Hematopoietic multipotent progenitor cell treated with erythropoietin and hydrocortisone succinate and interleukin-3 and kit ligand, for 17 days (in vitro differentiated cells): ENCODE results near the gene PPP1R13B.
A peak's percentile ranks its signal among the peaks of the same experiment; 100 is the strongest.
"Not testable (repeated sequence)": the region's sequence is repeated elsewhere in the genome, so short reads cannot be mapped to it uniquely, and the experiment has no call there.

Experiments used
- DNase-seq: peaks from one replicate; pipeline ENCODE4 v3.0.0-alpha.2; 2015; ENCODE audit warnings: low spot score

PPP1R13B gene

DNA sequence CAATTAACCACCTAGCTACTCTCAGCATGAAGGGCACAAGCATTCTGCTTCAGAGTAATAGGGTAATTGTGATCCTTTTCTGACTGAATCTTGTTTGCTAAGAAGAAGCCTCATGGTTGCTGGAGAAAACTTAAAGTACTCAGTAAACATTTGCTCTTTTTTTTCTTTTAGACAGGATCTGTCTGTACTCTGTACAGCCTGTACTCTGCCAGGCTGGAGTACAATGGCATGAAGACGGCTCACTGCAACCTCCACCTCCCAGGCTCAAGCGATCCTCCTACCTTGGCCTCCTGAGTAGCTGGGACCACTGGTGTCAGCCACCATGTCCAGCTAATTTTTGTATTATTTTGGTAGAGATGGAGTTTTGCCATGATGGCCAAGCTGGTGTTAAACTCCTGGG lies 12.4 kb downstream of the PPP1R13B start:
- DNase-seq = no peak

GRCh38 chr14:103833711-103834110 lies 13.7 kb downstream of the PPP1R13B start:
- no peak for DNase-seq

DNA sequence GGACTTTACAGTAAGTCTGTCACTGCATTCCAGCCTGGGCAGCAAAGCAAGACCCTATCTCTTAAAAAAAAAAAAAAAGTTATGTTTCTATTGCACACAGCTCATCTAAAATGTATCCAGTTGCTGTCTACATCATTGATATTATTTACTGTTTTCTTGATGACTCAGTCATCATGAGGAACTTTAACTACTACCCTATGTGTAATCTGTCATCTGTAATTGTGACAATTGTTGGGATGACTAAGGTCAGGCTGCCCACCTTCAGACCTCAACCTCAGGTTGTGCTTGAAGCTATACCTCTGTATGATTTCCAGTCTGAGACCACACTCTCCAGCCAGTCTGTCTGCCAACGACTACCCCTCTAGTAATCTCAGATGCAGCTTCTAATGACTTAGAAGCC lies 15.3 kb downstream of the PPP1R13B start:
- no peak for DNase-seq

GRCh38 chr14:103830511-103831270 lies 16.7 kb downstream of the PPP1R13B start:
- no peak for DNase-seq

DNA sequence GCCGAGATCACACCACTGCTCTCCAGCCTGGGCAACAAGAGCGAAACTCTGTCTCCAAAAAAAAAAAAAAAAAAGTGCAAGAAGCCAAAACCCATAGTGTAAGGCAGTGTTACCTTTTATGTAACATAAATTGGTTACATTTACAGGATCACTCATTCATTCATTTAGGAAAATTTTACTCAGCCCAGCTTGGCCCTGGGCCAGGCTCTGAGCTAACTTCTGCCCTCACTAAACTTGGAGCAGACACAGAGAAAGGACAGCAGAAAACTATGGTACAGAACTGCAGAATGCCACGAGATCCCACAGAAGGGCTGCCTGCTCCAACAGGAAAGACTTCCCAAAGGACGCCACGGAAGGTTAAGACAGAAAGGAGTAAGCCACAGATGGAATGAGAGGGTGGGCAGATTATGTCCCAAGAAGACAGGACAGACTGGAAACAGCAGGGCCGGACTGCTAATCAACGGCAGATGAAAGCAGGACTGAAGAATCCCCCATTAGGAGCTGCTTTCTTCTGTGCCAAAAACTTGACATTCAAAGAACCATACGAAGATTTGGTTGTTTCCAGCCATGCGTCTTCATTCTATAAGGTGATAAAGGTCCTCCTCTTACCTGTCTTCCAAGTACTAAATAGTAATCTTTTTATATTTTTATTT lies 18.9 kb downstream of the PPP1R13B start:
- no peak for DNase-seq

DNA sequence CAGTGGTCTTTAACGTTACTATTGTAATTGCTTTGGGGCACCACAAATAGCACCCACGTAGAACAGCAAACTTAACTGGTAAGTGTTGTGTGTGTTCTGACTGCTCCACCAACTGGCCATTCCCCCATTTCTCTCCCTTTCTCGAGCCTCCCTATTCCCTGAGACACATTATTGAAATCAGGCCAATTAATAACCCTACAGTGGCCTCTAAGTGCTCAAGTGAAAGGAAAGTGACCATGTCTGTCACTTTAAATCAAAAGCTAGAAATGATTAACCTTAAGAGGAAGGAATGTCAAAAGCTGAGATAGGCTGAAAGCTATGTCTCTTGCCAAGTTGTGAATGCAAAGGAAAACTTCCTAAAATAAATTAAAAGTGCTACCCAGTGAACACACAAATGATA lies 22.3 kb downstream of the PPP1R13B start:
- no peak for DNase-seq

GRCh38 chr14:103820908-103821307 lies 26.5 kb downstream of the PPP1R13B start:
- DNase-seq = no peak

- DNase-seq = no peak
These were observed 27.0 kb downstream of the PPP1R13B start for GRCh38 chr14:103820382-103820781.

DNA sequence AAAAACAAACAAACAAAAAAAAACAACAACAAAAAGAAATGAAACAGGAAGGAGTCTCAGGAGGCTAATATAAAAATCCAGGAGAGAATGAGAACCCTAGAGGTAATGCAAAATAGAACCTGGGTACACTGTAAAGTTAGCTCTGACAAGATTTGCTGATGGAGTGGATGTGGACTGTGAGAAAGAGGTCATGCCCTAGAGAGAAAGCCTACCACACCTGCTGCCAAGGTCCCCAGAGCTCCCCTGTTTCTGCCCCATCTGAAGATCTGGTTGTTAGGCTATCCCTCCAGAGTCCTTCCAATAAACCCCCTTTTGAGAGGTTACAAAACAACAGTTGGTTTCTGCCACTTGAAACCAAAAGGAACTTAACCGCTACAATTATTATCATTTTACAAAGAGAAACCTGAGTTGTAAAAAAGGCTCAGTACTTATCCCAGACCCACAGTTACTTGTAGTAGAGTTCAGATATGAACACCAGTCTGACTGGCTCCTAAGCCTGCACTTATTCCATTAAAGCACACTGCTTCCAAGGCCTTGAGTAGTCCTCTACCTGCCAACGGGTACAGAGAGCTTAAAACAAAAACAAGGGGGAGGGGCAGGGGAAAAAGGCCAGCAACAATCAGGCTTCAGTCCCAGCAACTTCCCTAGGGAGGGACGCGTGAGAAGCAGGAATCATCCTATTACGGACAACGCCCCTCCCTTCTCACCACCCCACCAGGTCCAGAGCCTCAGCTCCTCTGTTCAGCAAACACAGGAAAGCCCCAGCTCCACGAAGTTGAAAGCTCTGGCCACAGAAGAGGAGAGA lies 27.7 kb downstream of the PPP1R13B start:
- DNase-seq = no peak

GRCh38 chr14:103818870-103819269 lies 28.5 kb downstream of the PPP1R13B start:
- DNase-seq = no peak

- no peak for DNase-seq
These were observed 29.0 kb downstream of the PPP1R13B start for GRCh38 chr14:103818422-103818821.

DNA sequence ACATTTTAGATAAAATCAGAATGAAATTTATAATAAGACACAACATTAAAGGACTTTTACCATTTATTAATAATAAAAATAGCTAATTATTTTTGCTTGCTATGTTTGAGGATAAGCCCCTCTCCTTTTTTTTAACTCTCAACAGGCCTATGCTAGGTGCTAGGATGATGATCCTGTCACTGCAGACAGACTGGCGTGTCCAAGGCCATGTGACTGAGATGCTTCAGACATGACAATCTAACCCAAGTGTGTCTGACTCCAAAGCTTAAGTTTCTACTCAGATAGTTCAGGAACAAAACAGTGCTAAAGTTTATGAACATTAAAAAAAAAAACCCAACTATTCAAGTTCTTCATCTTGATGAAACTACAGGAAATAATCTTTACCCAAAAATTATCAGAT lies 29.8 kb downstream of the PPP1R13B start:
- no peak for DNase-seq

DNA sequence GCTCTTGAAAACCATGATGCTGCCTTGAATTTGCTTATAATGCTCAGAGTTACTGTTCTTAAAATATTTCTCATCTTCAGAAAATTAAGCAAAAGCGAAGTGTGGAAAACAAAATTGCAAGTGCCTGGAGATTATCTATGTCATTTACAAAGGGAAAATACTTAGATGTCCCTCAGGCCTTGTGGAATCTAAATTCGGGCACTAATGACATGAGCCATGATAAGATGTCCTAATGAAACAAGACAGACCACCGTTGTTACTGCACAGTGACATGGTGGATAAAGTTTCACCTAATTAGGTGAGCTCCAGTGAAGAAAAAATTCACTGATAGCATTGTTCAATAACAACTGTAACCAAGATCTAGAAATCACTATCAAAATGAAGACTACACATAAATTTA lies 30.4 kb downstream of the PPP1R13B start:
- DNase-seq = no peak

GRCh38 chr14:103815253-103815652 lies 32.1 kb downstream of the PPP1R13B start:
- no peak for DNase-seq

DNA sequence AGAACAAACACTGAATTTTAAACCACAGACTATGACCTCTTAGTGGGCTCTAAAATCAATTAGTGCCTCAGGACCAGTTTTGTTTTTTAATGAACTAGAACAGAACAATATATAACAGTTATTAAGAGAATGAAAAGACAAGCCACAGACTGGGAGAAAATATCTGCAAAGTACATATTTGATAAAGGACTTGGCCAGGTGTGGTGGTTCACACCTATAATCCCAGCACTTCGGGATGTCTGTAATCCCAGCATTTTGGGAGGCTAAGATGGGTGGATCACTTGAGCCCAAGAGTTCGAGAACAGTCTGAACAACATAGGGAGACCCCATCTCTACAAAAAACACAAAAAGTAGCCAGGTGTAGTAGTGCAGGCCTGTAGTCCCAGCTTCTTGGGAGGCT lies 36.2 kb downstream of the PPP1R13B start:
- DNase-seq = no peak

GRCh38 chr14:103808403-103809001 lies 38.9 kb downstream of the PPP1R13B start:
- peak; percentile 54 for DNase-seq

DNA sequence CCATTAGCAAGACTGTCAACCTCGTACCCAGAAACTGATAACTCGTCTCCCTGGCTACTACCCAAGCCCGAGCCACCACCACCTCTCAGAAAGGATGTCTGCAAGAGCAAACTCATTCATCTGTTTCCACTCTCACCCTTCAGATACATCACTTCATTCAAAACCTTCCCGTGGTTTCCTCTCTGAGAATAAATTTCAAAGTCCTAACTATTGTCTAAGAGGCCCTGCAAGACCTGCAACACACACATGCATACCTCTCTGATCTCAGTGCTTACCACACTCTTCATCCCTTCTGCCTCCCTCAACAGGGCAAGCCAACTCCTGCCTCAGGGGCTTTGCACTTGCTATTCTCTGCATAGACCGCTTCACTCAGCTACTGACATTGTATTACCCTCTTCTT lies 40.6 kb downstream of the PPP1R13B start:
- no peak for DNase-seq

DNA sequence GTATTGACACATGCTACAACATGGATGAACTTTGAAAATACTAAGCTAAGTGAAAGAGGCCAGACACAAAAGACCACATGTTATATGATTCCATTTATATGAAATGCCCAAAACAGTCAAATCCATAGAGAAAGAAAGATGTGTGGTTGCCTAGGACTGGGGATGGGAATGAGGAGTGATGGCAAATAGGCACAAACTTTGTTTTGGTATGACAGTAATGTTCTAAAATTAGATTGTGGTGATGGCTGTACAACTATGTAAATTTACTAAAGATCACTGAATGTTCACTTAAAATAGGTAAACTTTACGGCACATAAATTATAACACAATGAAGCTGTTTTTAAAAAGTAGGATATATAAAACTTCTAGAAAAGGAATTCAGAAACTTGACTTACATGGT lies 41.7 kb downstream of the PPP1R13B start:
- DNase-seq = no peak

DNA sequence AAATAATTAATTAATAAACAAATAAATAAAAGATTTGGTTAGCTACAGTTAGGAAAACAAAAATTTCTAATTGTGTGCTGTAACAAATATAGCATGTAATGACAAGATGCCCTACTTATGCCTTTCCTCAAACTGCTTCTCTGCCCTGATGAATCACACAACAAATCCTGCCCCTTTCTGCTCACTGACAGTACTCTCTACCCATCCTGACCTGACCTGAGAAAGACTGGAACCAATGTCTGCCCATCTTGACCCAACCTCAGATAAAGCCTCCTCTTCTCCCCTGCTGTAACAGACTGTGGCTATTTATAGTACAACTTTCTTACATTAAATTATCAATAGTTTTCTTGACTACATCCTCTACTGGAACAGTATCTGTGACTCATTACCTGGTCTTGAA lies 43.7 kb downstream of the PPP1R13B start:
- no peak for DNase-seq

- DNase-seq = no peak
These were observed 45.0 kb downstream of the PPP1R13B start for GRCh38 chr14:103802356-103802755.

DNA sequence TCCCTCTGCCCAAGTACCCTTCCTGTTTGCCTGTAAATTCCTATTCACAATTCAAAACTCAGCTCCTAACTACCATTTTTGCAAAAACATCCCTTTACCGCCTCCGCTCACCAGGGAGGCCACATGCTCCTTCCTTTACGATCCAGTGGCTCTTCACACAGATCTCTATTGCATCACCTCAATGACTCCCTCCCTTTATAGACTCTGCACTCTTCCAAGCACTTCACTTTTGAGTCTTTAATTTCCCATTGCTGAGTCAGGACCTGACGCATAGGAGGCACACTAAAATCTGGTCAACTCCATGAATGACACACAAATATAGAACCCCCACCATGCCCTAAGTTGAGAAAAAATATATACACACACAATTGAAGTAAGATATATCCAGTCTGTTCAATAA lies 45.9 kb downstream of the PPP1R13B start:
- no peak for DNase-seq

DNA sequence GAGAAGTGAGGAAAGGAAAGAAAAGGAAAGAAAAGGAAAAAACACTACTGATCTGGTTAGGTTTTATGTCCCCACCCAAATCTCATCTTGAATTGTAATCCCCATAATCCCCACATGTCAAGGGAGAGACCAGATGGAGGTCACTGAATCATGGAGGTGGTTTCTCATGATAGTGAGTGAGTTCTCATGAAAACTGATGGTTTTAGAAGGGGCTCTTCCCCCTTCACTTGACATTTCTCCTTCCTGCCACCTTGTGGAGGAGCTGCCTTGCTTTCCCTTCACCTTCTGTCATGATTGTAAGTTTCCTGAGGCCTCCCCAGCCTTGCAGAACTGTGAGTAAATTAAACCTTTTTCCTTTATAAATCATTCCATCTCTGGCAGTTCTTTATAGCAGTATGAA lies 54.2 kb downstream of the PPP1R13B start:
- DNase-seq = not testable (repeated sequence)

- no peak for DNase-seq
These were observed 59.3 kb downstream of the PPP1R13B start for GRCh38 chr14:103788086-103788485.
